Testis (tissue), 3 donors: ENCODE results near the gene SPSB1. TPM values are rescaled to one million over a fixed set of nuclear protein-coding genes. Genes with fewer than 3 reads are reported as not detected.
A peak's percentile ranks its signal among the peaks of the same experiment; 100 is the strongest.
"Not testable (repeated sequence)": the region's sequence is repeated elsewhere in the genome, so short reads cannot be mapped to it uniquely, and the experiment has no call there.

Experiments
- DNase-seq: peaks from one replicate; pipeline ENCODE4 v3.0.0-alpha.2; 2019
- H3K27ac ChIP-seq, 2 donors: fragments of 200-600 bp; sonication (generic); one replicate each; pipeline ENCODE4 v1.5.1; 2019
- H3K27me3 ChIP-seq: fragments of 200-600 bp; sonication (generic); one replicate; pipeline ENCODE4 v1.5.1; 2019
- H3K36me3 ChIP-seq: fragments of 200-600 bp; sonication (generic); one replicate; pipeline ENCODE4 v1.5.1; 2017; ENCODE audit warnings: low read depth; ENCODE audit errors: missing control alignments
- H3K4me1 ChIP-seq: fragments of 200-600 bp; sonication (generic); one replicate; pipeline ENCODE4 v1.5.1; 2019
- H3K4me3 ChIP-seq, 2 donors: fragments of 200-600 bp; sonication (generic); one replicate each; pipeline ENCODE4 v1.5.1; 2017 to 2019
- H3K9me3 ChIP-seq: fragments of 200-600 bp; sonication (generic); one replicate; pipeline ENCODE4 v1.5.1; 2017
- POLR2A ChIP-seq: fragments of 450-650 bp; IDR thresholded peaks from one replicate; pipeline ENCODE4 v1.6.1; 2017; ENCODE audit warnings: antibody characterized with exemption, mild to moderate bottlenecking, moderate library complexity
- WGBS, 2 donors: methylation state at CpG; one replicate each; pipeline ENCODE4 v1.1.5; 2018; 5-methylcytosine and 5-hydroxymethylcytosine counted together
- intact Hi-C: fragments of 100-400 bp; cut with DNase I; formaldehyde crosslinking; loops from one replicate; pipeline ENCODE4 v1.15.1; 2023; ENCODE audit warnings: low total_unique reads
- polyA plus RNA-seq: library from polyadenylated mRNA; stranded (reverse); fragments of 350-450 nt; fragmentation: Illumina TruSeq; extraction: RNeasy Lipid Tissue Mini Kit (QIAGEN cat#74804); gene quantifications from one replicate; pipeline ENCODE4 v1.2.3, GENCODE V29; 2014; ENCODE audit warnings: low read depth, low replicate concordance; ENCODE audit not compliant: insufficient read depth
- total RNA-seq, 2 donors: library from RNA; depleted of rRNA; stranded (reverse); fragments of >200 nt; gene quantifications; one replicate each; pipeline ENCODE4 v1.2.3, GENCODE V29; 2016
- TF ChIP-seq, protein P1 (sequence below), 3 experiments: fragments of 450-650 bp in 2 of 3; fragments of 200-600 bp in 1 of 3; sonication (generic) in 1 of 3; IDR thresholded peaks; one replicate each; pipeline ENCODE4 v1.5.1; 2016 to 2019; ENCODE audit warnings: antibody characterized with exemption in 3 of 3, mild to moderate bottlenecking in 2 of 3, moderate library complexity in 1 of 3

SPSB1 gene
- total and polyA plus RNA-seq, 3 donors from 2014 or later, result 19.8 to 37.9 (median 30.0) TPM

DNA sequence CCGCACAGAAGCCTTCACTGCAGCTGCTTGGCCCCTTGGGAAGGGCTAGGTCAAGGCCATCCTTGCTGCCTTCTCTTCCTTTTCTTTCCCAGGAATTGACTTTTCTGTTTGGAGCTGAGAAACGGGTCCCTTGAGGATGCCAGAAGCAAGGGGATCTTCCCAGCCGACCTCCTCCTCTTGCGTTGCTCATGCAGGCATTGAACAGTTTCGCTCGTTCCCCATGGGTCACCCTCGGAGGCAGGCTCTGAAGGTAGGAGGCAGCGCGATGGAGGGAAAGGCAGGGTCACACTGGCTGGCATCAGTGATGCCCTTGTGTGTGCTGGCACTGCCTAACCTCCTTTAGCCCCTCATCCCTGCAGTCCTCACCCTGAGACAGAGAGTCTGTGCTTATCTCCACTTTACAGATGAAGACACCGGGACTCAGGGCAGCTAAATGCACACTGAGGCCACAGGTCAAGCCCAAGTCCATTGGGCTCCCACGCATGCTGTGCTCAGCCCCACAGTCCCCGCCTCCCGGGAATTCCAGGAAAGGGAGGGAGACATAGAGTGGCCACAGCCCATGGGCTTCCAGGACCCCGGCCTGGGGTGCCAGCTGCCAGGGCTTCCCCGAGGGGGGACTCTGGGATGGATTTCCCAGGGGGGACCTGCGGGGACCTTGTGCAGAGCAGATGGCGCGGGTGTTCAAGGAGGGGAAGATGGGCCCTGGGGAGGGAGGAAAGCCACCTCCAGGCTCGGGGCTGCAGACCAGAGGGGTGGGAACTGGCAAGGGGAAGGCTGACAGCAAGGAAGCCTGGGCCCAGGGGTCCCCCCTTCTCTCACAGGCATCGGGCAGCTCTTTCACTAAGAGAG lies 90.2 kb downstream of the SPSB1 start:
- Histone ChIP-seq H3K36me3 (no peaks in the 10 kb centered on the region), H3K9me3 (no peaks in the 10 kb centered on the region), H3K27me3 (no peaks in the 10 kb centered on the region), H3K4me1 (peaks cover 38% of the 10 kb centered on the region), H3K27ac (no peak overlapping the region), H3K4me3 (no peak overlapping the region)
- DNase-seq, result no peak
- TF ChIP-seq POLR2A, result no peak
- TF ChIP-seq, protein P1, sequence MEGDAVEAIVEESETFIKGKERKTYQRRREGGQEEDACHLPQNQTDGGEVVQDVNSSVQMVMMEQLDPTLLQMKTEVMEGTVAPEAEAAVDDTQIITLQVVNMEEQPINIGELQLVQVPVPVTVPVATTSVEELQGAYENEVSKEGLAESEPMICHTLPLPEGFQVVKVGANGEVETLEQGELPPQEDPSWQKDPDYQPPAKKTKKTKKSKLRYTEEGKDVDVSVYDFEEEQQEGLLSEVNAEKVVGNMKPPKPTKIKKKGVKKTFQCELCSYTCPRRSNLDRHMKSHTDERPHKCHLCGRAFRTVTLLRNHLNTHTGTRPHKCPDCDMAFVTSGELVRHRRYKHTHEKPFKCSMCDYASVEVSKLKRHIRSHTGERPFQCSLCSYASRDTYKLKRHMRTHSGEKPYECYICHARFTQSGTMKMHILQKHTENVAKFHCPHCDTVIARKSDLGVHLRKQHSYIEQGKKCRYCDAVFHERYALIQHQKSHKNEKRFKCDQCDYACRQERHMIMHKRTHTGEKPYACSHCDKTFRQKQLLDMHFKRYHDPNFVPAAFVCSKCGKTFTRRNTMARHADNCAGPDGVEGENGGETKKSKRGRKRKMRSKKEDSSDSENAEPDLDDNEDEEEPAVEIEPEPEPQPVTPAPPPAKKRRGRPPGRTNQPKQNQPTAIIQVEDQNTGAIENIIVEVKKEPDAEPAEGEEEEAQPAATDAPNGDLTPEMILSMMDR (IDR thresholded peaks at IDR 0.05), result no peak
- intact Hi-C loops, result no loop called here
- WGBS, 2 donors, result 54 to 73% methylated on average over 20 of the region's 20 CpGs

DNA sequence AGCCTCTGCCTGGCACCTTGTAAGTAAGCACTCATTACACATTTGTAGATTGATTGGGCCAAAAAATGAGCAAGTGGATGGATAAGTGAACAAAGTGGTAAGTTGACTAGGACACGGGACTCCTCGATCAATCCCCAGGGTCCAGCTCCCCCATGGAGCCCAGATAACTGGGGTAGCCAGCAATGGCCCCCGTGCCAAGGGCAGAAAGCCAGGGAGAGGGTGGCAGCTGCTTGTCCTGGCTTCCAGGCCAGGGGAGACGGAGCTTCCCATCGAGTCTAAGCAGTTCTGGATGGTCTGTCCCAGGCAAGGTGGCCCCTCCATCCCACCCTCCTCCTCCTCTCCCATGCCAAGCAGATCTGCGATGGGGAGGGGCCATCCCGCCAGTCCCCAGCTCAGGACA lies 91.4 kb downstream of the SPSB1 start:
- DNase-seq, result peak; percentile 30
- 66 to 81% methylated on average over 5 to 7 of the region's 7 CpGs for WGBS, 2 donors
- H3K27me3 ChIP-seq, result no peaks in the 10 kb centered on the region
- TF ChIP-seq, protein P1 (IDR thresholded peaks at IDR 0.05), result no peak
- no peak for TF ChIP-seq POLR2A
- H3K4me1 ChIP-seq, result peaks cover 47% of the 10 kb centered on the region
- no peak overlapping the region for H3K4me3 ChIP-seq
- intact Hi-C loops, result no loop called here
- H3K27ac ChIP-seq, result peak overlapping the region; percentile 44 to 72
- no peaks in the 10 kb centered on the region for H3K9me3 ChIP-seq
- H3K36me3 ChIP-seq, result no peaks in the 10 kb centered on the region

DNA sequence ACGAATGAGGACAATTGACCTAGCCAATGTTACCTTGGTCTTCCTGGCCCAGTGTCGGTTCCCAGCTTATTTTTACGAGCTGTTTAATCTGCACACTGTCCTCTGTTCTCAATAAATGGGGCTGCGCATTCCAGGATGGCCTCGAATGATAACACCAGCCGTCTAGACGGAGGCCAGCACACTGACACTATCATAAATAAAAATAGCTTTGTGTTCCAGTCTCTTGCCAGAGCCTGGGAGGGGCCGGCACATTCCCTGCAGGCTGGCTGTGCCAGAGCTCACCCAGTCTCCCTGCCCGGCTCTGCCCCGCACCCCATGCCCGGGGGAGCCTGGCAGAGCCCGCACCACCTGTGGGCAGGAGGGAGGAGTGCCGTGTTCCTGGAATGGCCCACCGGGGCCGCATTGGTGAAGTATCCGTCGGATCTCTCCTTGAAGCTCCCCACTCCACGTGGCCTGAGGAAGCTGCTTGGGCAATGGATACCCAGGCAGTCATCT lies 92.1 kb downstream of the SPSB1 start:
- Histone ChIP-seq H3K36me3 (no peaks in the 10 kb centered on the region), H3K9me3 (no peaks in the 10 kb centered on the region), H3K27me3 (no peaks in the 10 kb centered on the region), H3K4me1 (peaks cover 47% of the 10 kb centered on the region), H3K27ac (peak overlapping the region in 1 of 2 donors; percentile 72), H3K4me3 (no peak overlapping the region)
- peak; percentile 89 for DNase-seq
- WGBS, 2 donors, result 23 to 41% methylated on average over 17 to 18 of the region's 18 CpGs
- TF ChIP-seq POLR2A, result no peak
- TF ChIP-seq, protein P1 (IDR thresholded peaks at IDR 0.05), result no peak
- intact Hi-C loops, result no loop called here

DNA sequence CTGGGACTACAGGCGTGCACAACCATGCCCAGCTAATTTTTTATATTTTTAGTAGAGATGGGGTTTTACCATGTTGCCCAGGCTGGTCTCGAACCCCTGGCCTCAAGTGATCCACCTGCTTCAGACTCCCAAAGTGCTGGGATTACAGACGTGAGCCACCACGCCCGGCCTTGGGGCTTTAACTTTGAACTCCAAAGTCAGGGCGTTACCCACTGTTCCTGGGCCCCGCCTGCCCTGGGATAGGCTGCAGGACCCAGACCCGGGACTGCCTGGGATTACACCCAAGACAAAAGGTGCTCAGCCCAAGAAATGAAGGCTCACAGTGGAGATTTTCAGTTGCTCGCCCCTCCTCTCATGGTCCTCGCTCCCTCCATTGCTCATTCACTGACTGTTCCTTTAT lies 92.7 kb downstream of the SPSB1 start:
- H3K36me3 ChIP-seq, H3K9me3 ChIP-seq, intact Hi-C loops, DNase-seq, H3K27me3 ChIP-seq, H3K4me3 ChIP-seq: not testable (repeated sequence)
- Histone ChIP-seq H3K27ac (peak overlapping the region in 1 of 2 donors; percentile 24), H3K4me1 (peaks cover 47% of the 10 kb centered on the region)
- 86 to 90% methylated on average over 7 to 10 of the region's 10 CpGs for WGBS, 2 donors

DNA sequence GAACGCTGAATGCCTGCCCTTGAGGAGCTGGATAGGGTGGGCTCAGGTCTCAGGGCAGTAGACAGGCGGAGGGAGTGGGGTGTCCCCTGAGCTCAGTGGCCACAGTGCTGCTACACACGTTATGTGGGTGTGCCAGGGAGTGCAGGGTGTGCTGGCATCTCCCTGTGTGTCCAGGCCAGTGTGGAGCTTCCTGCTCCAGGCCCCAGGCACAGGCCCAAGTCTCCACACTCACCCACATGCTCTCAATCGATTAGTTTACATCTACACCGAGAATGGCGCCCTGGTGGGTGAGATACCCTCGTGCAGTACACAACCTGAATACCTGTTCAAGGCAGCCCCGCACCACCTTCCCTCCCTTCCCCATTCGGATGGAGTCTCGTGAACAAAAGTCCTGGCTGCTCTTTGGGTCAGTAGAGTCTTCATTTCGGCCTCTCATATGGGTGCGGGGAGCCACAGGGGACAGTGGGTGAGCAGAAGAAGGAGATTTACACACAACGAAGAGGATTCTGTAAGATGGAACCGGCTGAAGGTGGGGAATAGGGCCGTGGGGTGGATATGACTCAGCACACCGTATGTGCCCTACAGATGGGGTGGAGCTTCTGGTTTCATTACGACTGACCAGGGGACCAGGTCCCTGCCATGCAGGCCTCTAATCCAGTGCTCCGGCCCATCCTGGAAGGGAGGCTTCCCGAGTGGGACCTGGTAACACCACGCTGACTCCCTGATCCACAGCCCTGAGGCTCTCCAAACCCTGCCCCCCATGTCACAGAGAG lies 93.3 kb downstream of the SPSB1 start:
- Histone ChIP-seq H3K4me3 (no peak overlapping the region), H3K4me1 (peaks cover 47% of the 10 kb centered on the region), H3K9me3 (no peaks in the 10 kb centered on the region), H3K27me3 (no peaks in the 10 kb centered on the region), H3K36me3 (no peaks in the 10 kb centered on the region), H3K27ac (peak overlapping the region in 1 of 2 donors; percentile 24)
- DNase-seq, result no peak
- intact Hi-C loops, result no loop called here
- WGBS, 2 donors, result 79 to 89% methylated on average over 17 to 20 of the region's 20 CpGs
- no peak for TF ChIP-seq POLR2A
- TF ChIP-seq, protein P1 (IDR thresholded peaks at IDR 0.05), result no peak
